GM12892 (cell line): ENCODE measurements around the gene FCGBP.

Source experiments
- POLR2A ChIP-seq: IDR thresholded peaks from 2 replicates; pipeline ENCODE4 v1.6.1; 2011; ENCODE audit warnings: low read depth, low read length, control low read depth
- POLR2AphosphoS5 ChIP-seq: IDR thresholded peaks from 2 replicates; pipeline ENCODE4 v1.6.1; 2011; ENCODE audit warnings: low read depth, low read length, control low read depth

GRCh38 chr19:39926170-39926760, 8.2 kb downstream of the FCGBP start:
- TF ChIP-seq POLR2A (no peak), POLR2AphosphoS5 (no peak)
